ENCODE measurements around the gene KCNK2. TPM values are rescaled to one million over a fixed set of nuclear protein-coding genes. Genes with fewer than 3 reads are reported as not detected.
"Not testable (repeated sequence)": the region's sequence is repeated elsewhere in the genome, so short reads cannot be mapped to it uniquely, and the experiment has no call there.

KCNK2 gene
- total RNA-seq, 4 donors from 2014 or later, result 0.34 to 5.6 (median 3.9) TPM

GRCh38 chr1:215151841-215152549, 69.5 kb downstream of the KCNK2 start:
- no peak overlapping the region for H3K4me3 ChIP-seq (ENCODE audit: low read depth, poor library complexity, severe bottlenecking)
- WGBS, 2 donors, result 91% methylated on average over 2 of the region's 2 CpGs
- DNase-seq (ENCODE audit: low spot score in 2 of 2), result no peak
- intact Hi-C loops (cut with DNase I; ENCODE audit: low total_unique reads), result no loop called here
- TF ChIP-seq CTCF (IDR thresholded peaks at IDR 0.05), result no peak
- no peak for TF ChIP-seq POLR2A (IDR thresholded peaks at IDR 0.05)

GRCh38 chr1:215156232-215156631, 73.7 kb downstream of the KCNK2 start:
- DNase-seq (ENCODE audit: low spot score in 2 of 2), result no peak
- TF ChIP-seq POLR2A (IDR thresholded peaks at IDR 0.05) (no peak), CTCF (IDR thresholded peaks at IDR 0.05) (no peak)
- 96 to 97% methylated on average over 1 of the region's 1 CpG for WGBS, 2 donors
- intact Hi-C loops (cut with DNase I; ENCODE audit: low total_unique reads), result no loop called here
- no peak overlapping the region for H3K4me3 ChIP-seq (ENCODE audit: low read depth, poor library complexity, severe bottlenecking)

GRCh38 chr1:215160351-215160750, 77.8 kb downstream of the KCNK2 start:
- 55 to 59% methylated on average over 1 of the region's 1 CpG for WGBS, 2 donors
- TF ChIP-seq CTCF (IDR thresholded peaks at IDR 0.05), result no peak
- no peak for TF ChIP-seq POLR2A (IDR thresholded peaks at IDR 0.05)
- intact Hi-C loops (cut with DNase I; ENCODE audit: low total_unique reads), result no loop called here
- H3K4me3 ChIP-seq (ENCODE audit: low read depth, poor library complexity, severe bottlenecking), result no peak overlapping the region
- no peak for DNase-seq (ENCODE audit: low spot score in 2 of 2)

GRCh38 chr1:215163144-215163543, 80.6 kb downstream of the KCNK2 start:
- H3K4me3 ChIP-seq (ENCODE audit: low read depth, poor library complexity, severe bottlenecking); DNase-seq (ENCODE audit: low spot score in 2 of 2); intact Hi-C loops (cut with DNase I; ENCODE audit: low total_unique reads): not testable (repeated sequence)
- WGBS, 2 donors, result 94 to 96% methylated on average over 4 of the region's 4 CpGs

- intact Hi-C loops (cut with DNase I; ENCODE audit: low total_unique reads), result no loop called here
- no peak for TF ChIP-seq CTCF (IDR thresholded peaks at IDR 0.05)
- TF ChIP-seq POLR2A (IDR thresholded peaks at IDR 0.05), result no peak
- DNase-seq (ENCODE audit: low spot score in 2 of 2), result no peak
- H3K4me3 ChIP-seq (ENCODE audit: low read depth, poor library complexity, severe bottlenecking), result no peak overlapping the region
- WGBS, 2 donors, result 89 to 92% methylated on average over 3 of the region's 3 CpGs
Measured at GRCh38 chr1:215166886-215167285, 84.3 kb downstream of the KCNK2 start.

- intact Hi-C loops (cut with DNase I; ENCODE audit: low total_unique reads), result no loop called here
- 84 to 92% methylated on average over 3 of the region's 3 CpGs for WGBS, 2 donors
- no peak overlapping the region for H3K4me3 ChIP-seq (ENCODE audit: low read depth, poor library complexity, severe bottlenecking)
- TF ChIP-seq CTCF (IDR thresholded peaks at IDR 0.05), result no peak
- no peak for TF ChIP-seq POLR2A (IDR thresholded peaks at IDR 0.05)
- DNase-seq (ENCODE audit: low spot score in 2 of 2), result no peak
Measured at GRCh38 chr1:215181518-215181917, 99.0 kb downstream of the KCNK2 start.

Measured in lower leg skin (tissue), 4 donors.